ENCODE results near the gene AGPS. TPM values are rescaled to one million over a fixed set of nuclear protein-coding genes. Genes with fewer than 3 reads are reported as not detected.
A peak's percentile ranks its signal among the peaks of the same experiment; 100 is the strongest.
"Not testable (repeated sequence)": the region's sequence is repeated elsewhere in the genome, so short reads cannot be mapped to it uniquely, and the experiment has no call there.

The AGPS gene
- polyA plus RNA-seq, 3 donors, result 41.7 to 43.0 (median 42.4) TPM

DNA sequence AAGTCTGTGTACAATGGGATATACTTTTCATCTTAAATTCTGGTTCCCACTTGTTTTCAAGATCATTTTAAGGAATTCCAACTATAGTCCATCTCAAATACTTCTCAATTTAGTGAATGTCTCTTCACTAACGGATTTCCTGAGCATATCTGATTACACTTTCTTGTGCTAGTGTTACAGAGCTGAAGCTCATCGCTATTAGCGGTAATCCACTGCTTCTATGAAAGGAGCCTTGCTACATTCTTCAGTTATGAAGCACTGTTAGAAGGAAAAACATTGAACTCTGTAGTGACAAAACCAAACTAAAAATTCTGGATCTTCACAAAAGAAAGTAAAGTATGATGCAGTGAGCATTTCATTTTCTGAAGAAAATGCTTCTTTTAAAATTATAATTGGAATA, 72.0 kb downstream of the AGPS start:
- DNase-seq, result no peak

DNA sequence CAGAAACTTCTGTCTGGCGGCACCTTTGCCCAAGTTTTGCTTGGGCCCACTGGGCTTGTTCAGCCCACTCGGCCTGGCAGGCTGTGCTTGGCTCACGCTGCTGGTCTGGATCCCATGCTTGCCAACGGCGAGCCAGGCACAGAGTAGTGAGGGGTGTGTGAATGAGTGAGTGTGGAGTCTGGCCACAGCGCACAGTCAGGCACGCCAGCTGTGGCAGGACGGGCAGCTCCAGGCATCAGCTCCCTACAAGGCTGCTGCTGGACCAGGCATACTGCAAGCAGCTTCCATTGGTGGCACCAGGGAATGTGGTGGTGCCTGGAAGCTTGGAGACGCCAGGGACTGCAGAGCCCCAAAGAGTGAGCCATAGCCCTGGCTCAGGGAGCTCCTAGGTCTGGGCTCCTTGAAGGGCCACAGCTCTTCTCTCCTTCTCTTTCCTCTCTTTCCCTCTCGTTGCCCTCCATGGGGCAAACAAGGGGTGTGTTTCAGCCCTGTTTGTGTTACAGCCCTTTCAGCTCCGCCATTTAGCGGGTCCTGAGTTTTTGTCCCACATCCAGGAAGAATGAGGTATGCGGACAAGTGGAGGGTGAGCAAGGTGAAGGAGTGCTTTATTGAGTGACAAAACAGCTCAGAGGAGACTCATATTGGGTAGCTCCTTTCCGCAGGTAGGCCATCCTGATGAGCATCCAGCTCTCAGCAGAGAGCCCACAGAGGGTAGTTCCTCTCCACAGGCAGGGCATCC, 73.0 kb downstream of the AGPS start:
- no peak for DNase-seq

DNA sequence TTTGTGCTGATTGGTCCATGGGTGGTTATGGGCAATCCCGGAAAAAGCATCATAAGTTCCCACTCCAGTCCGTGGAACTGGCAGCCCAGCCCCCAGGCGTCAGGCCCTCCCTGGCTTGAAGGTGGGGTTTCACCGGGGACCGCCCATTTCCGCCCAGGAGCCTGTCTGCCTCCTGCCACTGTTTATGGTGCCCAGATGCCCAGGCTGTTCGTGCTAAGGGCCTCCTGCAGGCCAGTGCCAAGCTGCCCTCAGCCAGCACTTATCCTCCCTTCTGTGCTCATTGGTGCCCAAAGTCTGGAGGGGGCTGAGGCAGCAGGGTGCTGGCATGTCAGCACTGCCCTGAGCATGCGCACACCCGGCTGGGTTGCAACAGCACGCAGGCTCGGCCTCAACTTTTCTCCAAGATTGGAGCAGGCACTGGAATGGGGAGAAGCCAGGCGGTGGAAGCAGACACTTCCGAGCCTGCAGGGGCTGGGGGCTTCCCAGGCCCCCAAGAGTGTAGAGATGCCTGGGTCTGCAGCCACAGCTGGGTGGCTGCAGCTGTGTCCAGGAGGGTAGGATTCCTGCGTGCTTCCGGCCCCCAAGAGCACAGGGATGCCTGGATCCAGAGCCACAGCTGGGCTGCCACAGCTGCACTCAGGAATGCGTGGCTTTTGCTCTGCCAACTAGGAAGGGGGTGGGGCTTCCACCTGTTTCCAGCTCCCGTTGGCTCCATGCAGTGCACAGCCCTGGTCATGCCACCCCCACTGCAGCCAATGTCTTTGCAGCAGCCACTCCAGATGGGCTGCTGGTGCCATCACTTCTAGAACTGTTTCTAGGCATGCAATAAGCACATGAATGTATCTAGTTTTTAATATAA, 74.0 kb downstream of the AGPS start:
- no peak for DNase-seq

DNA sequence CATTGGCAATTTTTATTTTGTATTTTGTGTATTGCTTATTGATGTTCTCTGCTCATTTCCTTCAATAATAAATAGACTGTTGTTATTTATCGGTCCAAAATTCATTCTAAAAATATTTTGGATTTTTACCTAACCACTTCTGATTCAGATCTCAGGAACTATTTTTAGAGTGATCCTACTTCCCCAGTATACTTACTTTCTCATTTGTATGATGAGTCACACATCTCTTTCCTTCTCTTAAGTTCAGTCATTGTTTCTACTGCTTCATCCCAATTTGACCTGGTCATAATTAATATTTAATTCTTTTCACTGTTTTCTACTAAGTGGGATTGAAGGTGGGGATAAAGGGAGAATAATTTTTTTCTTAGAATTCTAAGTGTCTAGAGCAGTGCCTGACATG, 75.1 kb downstream of the AGPS start:
- no peak for DNase-seq

DNA sequence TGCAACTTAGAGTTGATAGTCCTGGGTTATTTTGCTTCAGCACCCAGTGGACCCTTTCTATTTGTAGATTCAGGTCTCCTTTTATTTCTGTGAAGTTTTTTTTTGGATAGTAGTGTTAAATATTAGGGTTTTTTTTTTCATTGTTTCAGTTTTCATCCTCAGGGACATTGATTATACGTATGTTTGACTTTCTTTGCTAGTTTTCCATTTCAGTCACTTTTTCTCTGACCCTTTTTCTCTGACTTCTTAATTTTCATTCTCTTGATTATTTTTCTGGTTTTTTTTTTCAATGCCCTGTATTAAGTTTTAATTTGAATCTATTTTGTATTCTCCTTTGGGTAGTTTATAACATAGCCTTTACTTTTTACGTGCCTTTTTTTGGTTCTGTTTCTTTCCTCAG, 79.4 kb downstream of the AGPS start:
- no peak for DNase-seq

DNA sequence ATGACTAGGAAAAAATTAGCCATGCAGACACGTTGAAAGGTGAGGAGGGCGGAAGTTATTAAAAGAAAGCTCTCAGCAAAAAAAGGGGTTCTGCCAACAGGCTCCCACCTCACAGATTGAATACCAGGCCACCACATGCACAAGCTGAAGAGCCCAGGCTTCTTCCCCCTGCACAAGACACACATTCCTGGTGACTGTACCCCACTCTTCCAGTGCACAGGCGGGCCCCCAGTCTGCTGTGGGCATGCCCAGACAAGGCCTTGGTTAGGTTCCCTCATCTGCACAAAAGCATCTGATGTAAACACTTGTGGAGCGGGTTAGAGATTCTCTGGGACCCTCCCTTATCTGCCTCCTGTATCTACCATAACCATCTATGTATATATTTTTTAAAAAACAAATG, 81.7 kb downstream of the AGPS start:
- DNase-seq, result no peak

DNA sequence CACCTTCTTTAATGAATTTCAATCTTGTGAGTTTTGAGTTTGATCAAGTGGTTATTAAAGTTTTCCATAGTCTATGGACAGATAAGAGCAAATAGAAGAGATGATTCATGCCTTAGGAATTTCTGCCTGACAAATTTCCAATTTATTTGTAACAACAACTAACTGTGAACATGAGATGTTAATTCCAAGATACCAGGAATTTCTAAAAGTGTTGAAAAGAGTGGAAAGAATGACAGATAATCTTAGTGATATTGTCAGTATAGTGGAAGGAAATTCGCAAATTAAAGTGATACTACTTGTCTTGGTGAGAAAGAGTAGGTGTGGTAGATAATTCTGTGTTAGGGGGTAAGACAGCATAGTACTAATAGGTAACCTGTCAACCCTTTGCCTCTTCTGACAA, 82.4 kb downstream of the AGPS start:
- no peak for DNase-seq

DNA sequence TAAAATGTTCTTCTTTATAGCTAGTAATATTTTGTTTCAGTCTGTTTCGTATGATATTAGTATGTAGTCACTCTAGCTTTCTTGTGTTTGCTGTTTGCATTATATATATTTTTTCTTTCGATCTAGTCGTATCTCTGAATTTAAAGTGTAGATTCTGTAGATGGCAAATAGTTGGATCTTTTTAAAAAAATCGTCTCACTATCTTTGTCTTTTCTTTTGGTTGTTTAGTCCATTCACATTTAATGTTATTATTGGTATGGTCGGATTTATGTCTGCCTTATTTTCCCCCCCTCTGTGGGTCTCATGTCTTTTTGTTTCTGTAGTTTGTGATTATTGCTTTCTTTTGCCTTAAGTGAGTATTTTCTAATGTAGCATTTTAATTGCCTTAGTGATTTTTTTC, 84.3 kb downstream of the AGPS start:
- no peak for DNase-seq

DNA sequence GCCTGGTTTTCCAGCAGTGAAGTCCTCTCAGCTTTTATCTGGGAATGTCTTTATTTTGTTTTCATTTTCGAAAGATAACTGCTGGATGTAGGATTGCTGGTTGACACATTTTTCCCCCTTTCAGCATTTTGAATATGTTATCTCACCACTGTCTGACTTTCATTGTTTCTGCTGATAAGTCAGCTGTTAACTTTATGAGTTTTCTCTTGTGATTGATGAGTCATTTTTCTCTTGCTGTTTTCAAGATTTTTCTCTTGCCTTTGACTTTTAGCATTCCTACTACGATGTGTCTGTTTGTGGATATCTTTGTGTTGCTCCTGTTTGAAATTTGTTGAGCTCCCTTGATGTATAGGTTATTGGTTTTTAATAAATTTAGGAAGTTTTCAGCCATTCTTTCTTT, 85.5 kb downstream of the AGPS start:
- DNase-seq, result no peak

DNA sequence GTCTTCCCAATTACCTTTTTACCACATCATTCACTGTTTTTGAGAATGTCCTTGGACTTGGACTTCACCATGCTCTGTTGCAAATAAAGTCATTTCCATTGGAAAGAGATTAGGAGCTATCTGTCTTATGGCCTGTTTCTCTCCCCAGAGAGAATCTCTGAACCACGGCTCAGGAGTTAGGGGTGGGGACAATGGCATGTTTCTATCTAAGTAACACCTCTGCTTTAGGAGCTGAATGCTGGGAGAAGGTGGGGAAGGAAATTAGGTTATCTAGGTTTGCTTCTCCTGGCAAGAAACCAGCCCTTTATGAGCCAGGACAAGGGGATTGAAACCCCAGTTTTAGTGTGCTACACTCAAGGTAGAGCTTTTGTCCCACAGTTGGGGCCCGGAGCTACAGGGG, 86.3 kb downstream of the AGPS start:
- no peak for DNase-seq

DNA sequence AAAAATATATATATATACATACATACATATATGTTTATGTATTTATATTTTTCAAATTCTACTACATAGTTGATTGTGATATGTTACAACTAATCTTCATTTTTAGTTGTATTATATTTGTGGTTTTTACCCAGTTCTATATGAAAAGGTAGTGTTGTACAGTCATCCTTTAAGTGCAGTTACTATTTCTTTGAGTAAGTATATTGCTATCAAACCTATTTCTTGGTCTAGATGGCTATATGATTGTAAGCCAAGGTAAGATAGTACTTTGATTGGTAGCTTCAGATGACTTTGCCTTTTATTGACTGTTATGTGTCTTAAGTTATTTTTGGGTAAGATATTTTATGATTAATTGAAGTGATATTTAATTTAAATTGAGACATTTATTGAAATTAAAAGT, 89.6 kb downstream of the AGPS start:
- DNase-seq, result no peak

DNA sequence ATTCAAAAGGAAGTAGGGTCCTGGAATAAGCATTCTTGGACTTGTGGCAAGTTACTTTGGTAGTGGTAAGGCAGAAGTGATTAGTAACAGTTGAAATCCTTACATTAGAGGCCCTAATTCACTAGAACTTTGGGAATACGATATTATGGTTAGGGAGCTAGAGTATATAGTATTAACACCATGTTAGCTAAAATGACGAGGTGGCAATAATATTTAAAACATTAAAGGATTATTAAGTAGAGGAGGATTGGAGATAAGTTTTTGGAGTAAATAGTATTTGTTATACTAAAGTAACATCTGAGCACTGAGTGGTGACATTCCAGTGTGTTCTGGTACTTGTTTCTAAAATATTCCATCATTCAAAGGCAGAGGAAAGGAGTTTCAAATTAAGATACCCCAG, 91.0 kb downstream of the AGPS start:
- DNase-seq, result no peak

DNA sequence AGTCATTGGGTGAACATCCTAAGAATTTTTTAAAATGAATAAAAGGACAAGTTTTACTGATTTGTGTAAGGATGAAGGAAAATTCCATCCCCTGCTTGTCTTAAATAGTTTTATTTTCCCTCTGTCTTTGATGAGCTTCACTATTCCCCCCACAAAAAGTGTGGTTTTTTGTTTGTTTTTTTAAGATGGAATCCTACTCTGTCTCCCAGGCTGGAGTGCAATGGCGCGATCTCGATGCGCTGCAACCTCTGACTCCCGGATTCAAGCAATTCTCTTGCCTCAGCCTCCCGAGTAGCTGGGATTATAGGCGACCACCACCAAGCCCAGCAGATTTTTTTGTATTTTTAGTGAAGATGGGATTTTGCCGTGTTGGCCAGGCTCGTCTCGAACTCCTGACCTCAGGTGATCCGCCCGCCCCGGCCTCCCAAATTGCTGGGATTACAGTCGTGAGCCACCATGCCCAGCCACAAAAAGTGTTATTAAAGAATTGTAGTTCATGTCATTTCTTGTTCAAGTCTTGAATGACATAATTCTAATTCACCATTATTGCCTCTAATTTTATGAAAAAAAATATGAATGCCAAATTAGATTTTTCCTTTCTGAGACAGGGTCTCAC, 91.7 kb downstream of the AGPS start:
- no peak for DNase-seq

DNA sequence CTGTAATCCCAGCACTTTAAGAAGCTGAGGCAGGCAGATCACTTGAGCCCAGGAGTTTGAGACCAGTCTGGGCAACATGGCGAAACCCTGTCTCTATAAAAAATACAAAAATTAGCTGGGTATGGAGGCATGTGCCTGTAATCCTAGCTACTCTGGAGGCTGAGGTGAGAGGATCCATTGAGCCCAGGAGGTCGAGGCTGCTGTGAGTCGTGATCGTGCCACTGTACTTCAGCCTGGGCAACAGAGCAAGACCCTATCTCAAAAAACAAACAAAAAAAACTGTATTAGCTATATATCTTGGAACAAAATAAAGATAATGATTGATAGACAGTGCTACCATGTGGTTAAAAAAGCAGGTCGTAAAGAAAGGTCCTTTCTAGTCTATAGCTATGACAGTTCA, 93.1 kb downstream of the AGPS start:
- DNase-seq, result not testable (repeated sequence)

DNA sequence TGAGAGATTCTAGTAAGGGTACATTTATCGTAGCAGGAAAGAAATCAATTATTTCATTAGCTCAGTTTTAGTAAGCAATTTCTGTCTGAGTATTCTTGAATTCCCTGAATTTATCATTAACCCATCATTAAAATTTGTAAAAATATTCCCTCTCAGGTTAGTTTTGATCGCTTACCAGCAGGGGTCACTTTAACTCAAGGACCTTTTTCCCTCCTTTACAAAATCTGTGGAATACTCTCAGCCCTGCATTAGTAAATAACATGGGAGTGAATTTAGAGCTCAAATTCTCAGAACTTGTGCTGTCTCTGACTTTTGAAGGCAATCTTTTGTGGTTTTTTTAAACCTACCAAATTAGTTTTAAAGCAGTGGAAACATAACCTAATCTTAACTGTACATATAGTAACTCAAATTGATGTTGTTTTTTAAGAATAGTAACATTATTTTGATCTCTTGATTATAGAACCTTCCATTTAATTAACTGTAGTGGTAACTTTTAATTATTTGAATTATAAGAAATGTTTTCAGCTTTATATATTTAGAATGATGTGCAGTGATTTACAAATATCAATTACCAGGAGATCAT, 97.2 kb downstream of the AGPS start:
- DNase-seq, result peak; percentile 60

DNA sequence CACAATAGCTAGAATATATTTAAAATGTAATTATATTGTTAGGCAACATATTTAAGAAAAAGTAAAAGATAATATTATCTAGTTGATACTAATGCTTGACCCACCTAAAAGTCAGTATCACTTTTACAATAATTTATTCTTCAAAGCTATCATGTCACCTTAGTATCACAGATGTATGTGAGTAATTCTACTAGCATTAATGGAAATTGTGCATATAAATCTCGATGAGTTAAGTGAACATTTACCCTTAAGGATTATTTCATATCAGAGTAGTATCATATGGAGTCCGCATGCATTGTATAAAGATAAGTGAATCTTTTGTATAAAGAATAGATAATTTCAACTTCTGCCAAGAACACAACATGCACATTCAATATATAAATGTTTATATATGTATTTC, 103.4 kb downstream of the AGPS start:
- no peak for DNase-seq

DNA sequence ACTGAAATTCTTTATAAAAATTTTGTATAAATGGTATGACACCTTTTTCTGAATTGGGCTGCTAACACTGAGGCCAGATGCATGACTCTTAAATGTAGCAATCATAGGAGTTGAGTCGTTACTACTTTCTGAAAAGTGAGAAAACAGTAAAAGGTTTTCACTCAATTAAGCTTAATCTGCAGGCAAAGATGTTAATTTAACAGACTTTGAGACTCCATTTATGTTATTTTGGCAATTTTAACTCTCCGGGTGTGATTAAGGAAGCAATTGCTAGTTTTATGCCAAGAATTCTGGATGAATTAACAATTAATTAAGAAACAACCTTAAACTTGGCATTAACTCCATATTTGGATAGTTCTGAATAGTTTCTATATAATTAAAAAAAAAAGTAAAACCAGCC, 104.3 kb downstream of the AGPS start:
- no peak for DNase-seq

DNA sequence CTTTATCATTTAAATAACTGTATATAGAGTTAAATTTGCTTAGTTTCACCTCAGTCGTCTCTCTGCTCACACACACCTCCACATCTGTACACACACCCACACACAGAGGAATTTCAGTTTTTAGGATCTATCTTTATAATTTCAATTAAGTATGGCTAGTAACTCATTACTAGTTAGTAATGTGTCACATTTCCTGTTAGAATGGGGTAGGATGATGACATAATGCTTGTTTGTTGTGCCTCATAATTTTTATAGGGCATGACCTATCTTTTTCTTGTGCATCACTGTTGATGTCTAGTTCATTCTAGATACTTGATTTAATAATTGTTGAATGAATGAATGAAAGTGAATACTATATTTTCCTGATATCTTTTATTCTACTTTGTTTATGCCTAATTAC, 108.6 kb downstream of the AGPS start:
- DNase-seq, result no peak

DNA sequence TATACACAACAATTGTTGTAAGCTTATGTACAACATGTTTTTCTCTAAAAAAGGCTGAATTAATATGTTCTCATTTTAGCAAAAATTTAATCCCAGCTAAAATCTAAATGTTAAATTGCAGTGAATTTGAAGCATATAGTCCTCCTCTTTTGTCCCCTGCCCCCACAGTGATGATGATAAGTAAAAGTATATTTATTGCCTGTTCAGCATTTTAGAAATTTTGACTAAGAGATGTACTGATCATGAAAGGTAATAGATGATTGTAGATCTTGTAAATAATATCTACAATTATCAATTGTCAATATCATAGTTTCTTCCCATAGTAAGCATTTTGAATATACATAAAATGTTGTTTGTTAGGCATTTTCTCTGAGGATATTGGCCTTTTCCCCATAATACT, 113.9 kb downstream of the AGPS start:
- DNase-seq, result no peak

DNA sequence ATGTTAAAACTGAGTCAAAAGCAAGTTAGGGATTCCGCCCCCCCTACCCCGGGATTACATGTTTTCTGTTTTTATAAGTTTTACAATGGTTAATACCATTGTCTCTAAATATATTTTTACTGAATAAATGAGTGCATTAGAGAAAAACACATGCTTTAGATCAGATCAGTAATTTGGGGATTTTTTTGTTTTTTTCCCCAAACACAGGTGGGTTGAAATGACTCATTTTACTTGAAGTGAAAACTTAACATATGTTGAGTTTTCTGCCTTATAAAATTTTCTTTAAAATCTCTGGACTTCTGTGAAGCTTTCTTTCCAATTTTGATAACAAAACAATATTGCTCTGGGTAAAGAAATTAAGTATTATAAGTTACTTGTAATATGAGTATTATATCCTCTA, 114.4 kb downstream of the AGPS start:
- DNase-seq, result no peak

DNA sequence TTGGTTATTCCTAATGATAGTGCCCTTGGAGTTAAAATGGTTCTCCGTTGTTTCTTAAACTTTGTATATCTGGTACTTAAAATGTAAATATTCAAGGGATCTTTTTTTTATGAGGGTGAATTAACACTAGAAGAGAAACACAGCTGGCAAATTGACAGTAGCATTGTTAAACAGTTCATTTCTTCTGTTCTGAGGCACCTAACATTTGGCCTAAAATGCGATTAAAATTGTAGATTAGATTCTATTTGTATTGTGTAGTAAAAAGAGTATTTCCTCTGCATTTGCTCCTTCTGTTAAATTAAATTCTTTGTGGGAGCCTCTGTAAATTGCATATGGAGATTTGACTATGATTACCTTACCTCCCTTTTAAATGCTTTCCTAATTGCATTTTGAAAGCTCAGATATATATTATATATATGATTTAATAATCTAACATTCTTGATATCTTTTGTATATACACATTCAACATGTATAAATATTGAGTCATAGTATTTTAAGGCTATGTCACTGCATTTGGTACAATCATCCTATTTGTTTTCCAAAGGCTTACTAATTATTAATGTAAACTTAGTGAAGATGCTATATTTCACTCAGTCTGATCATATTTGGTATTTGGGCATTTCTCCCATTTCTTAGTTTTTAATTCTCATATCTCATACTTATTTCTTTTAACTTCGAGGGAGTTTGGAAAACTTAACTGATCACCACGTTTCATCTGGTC, 124.4 kb downstream of the AGPS start:
- no peak for DNase-seq

DNA sequence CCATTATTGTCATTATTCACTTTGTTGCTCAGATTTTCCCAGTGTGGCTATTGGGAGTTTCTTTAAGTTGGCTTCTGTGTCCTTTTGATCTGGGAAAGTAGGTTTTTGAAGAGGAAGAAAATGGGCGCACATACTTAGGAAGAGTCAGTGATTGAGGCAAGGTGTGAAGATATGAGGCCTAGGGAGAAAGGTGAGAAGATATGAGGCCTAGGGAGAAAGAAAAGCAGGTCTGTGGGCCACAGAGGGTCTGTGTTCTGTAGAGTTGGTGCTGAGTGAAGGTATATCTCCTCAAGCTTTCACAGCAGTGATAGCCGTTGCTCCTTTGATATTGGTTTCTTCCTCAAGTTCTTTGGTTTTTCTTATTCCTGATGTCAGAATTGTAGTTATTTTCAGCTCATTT, 126.2 kb downstream of the AGPS start:
- DNase-seq, result no peak
